Measurements from ENCODE around the gene FSTL4. TPM values are rescaled to one million over a fixed set of nuclear protein-coding genes. Genes with fewer than 3 reads are reported as not detected.

Gene FSTL4
- polyA plus RNA-seq, 1 of the 3 experiments (the other 2 are of a cell fraction) = not detected

DNA sequence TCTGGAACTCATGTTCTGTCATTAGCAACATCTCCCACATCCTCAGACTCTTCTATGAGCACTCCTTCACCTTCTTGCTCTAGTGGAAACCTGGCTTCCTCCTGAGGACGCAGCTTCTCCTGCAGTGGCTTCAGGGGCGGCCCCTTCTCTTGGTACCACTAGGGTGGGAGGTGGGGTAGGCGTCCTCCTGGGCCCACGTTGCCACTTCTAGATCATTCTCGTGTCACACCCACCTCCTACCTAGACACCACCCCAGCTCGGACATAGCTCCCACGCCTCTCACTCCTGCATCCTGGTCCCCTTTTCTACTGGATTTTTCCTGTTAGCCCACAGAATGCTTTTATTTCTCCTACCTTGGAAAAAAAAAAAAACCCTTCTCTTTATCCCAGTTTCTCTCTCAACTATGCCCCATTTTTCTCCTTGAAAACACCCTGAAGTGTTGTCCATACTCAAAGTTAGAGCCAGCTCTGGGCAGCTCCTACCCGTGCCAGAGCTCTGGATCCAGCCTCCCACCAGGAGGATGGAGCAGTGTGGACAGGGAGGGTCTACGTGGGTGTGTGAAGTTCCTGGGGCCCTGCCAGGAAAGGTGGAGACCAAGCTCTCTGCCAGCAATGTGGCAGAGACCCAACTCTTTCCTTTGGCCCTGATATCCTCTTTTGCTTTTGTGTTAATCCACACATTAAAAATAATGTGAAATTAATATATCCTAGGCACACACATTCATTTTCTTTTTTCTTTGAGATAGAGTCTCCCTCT lies 381.3 kb downstream of the FSTL4 start:
- H3K36me3 ChIP-seq (replicated peaks in 1 of 2; ENCODE audit: control insufficient read depth in 1 of 2, insufficient read depth in 2 of 2, low read length in 1 of 2) = no peaks in the 10 kb centered on the region
- H3K4me3 ChIP-seq (ENCODE audit: low read depth in 2 of 2, low read length in 1 of 2) = no peak overlapping the region
- H3K27me3 ChIP-seq (ENCODE audit: insufficient read depth) = no peaks in the 10 kb centered on the region
- H3K4me2 ChIP-seq = no peak overlapping the region
- ChIA-PET CTCF (interaction anchor here (0.7 to 1.6 kb wide), 4 partner anchors 18 to 120 kb away, joined by 3 read pairs; no protein-coding TSS in a partner anchor), POLR2A (no interaction called here)
- WGBS (ENCODE audit: low lambda C conversion rate) = 71% methylated on average over 9 of the region's 9 CpGs
- H2AFZ ChIP-seq (ENCODE audit: low read depth) = no peak overlapping the region
- no peaks in the 10 kb centered on the region for H4K20me1 ChIP-seq (ENCODE audit: insufficient read depth)
- no peak overlapping the region for H3K27ac ChIP-seq (ENCODE audit: low read depth in 2 of 2, low read length in 1 of 2)
- no peak overlapping the region for H3K9ac ChIP-seq
- peaks cover 0 to 3% of the 10 kb centered on the region in 2 experiments; a peak in 2 of 4 replicates for H3K4me1 ChIP-seq (ENCODE audit: control insufficient read depth in 1 of 2, insufficient read depth in 2 of 2, low read depth in 1 of 2, low read length in 1 of 2)
- no peaks in the 10 kb centered on the region for H3K79me2 ChIP-seq (ENCODE audit: insufficient read depth)
- no peaks in the 10 kb centered on the region for H3K9me2 ChIP-seq
- TF ChIP-seq ELF1 (IDR thresholded peaks at IDR 0.05) (no peak), RCOR1 (IDR thresholded peaks at IDR 0.05; ENCODE audit: low read length) (no peak), RFX5 (IDR thresholded peaks at IDR 0.05; ENCODE audit: low read length) (no peak), SIN3A (IDR thresholded peaks at IDR 0.05; ENCODE audit: borderline replicate concordance, low read depth, low read length) (no peak), TAF1 (IDR thresholded peaks at IDR 0.05; ENCODE audit: borderline replicate concordance, low read depth, low read length) (no peak), RXRA (IDR thresholded peaks at IDR 0.05; ENCODE audit: borderline replicate concordance, low read depth) (no peak)
- DNase-seq = no peak
- no peaks in the 10 kb centered on the region for H3K9me3 ChIP-seq
- no peaks in the 10 kb centered on the region for H3F3A ChIP-seq (replicated peaks; ENCODE audit: insufficient read depth)

DNA sequence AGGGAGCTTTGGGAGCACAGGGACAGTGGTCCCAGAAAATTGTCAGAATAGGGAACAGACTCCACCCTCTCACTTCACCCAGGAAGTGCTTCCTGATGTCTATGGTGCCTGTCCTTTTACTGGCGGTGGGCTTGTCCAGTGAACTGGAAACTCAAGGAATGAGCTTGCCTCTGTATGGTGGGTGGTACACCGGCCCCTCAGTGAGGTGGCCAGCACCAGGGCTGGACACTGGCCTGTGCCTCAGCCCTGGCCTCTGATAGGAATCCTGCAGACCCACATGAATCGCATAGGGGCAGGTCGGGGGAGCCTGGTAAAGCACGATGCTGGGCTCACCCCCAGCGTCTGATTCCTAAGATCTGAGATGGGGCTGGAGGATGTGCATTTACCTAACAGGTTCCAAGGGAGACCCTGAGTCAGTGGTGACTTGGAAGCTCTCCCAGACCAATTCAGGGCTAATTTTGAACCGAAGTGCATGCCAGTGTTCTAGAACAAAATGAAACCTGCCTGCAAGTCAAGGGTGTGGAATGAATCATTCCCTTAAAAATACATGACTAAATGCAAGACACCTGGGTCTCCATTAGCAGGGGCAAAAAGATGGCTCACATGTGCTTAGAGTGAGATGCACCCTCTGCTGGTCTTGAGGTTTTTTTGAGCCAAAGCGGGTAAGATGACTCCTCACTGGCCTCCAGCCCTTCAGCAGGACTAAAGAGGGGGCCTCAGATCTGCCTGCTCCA lies 382.2 kb downstream of the FSTL4 start:
- WGBS (ENCODE audit: low lambda C conversion rate) = 63% methylated on average over 6 of the region's 8 CpGs
- Histone ChIP-seq H3K27me3 (ENCODE audit: insufficient read depth) (no peaks in the 10 kb centered on the region), H3K4me1 (ENCODE audit: control insufficient read depth in 1 of 2, insufficient read depth in 2 of 2, low read depth in 1 of 2, low read length in 1 of 2) (peaks cover 0 to 3% of the 10 kb centered on the region in 2 experiments; a peak in 2 of 4 replicates), H3K9me2 (no peaks in the 10 kb centered on the region), H3K4me3 (ENCODE audit: low read depth in 2 of 2, low read length in 1 of 2) (no peak overlapping the region), H3K4me2 (no peak overlapping the region), H3K9me3 (no peaks in the 10 kb centered on the region), H4K20me1 (ENCODE audit: insufficient read depth) (no peaks in the 10 kb centered on the region), H3K27ac (ENCODE audit: low read depth in 2 of 2, low read length in 1 of 2) (no peak overlapping the region), H3F3A (replicated peaks; ENCODE audit: insufficient read depth) (no peaks in the 10 kb centered on the region), H2AFZ (ENCODE audit: low read depth) (no peak overlapping the region), H3K9ac (no peak overlapping the region), H3K36me3 (replicated peaks in 1 of 2; ENCODE audit: control insufficient read depth in 1 of 2, insufficient read depth in 2 of 2, low read length in 1 of 2) (no peaks in the 10 kb centered on the region), H3K79me2 (ENCODE audit: insufficient read depth) (no peaks in the 10 kb centered on the region)
- no peak for TF ChIP-seq TCF12 (IDR thresholded peaks at IDR 0.05)
- TF ChIP-seq, protein P1, sequence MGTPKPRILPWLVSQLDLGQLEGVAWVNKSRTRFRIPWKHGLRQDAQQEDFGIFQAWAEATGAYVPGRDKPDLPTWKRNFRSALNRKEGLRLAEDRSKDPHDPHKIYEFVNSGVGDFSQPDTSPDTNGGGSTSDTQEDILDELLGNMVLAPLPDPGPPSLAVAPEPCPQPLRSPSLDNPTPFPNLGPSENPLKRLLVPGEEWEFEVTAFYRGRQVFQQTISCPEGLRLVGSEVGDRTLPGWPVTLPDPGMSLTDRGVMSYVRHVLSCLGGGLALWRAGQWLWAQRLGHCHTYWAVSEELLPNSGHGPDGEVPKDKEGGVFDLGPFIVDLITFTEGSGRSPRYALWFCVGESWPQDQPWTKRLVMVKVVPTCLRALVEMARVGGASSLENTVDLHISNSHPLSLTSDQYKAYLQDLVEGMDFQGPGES (IDR thresholded peaks at IDR 0.05; ENCODE audit: low read depth, low read length) = no peak
- no peak for TF ChIP-seq GABPA (IDR thresholded peaks at IDR 0.05; ENCODE audit: low read depth)
- TF ChIP-seq, protein P2, sequence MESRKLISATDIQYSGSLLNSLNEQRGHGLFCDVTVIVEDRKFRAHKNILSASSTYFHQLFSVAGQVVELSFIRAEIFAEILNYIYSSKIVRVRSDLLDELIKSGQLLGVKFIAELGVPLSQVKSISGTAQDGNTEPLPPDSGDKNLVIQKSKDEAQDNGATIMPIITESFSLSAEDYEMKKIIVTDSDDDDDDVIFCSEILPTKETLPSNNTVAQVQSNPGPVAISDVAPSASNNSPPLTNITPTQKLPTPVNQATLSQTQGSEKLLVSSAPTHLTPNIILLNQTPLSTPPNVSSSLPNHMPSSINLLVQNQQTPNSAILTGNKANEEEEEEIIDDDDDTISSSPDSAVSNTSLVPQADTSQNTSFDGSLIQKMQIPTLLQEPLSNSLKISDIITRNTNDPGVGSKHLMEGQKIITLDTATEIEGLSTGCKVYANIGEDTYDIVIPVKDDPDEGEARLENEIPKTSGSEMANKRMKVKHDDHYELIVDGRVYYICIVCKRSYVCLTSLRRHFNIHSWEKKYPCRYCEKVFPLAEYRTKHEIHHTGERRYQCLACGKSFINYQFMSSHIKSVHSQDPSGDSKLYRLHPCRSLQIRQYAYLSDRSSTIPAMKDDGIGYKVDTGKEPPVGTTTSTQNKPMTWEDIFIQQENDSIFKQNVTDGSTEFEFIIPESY (IDR thresholded peaks at IDR 0.05; ENCODE audit: borderline replicate concordance, low read depth) = no peak
- TF ChIP-seq, protein P3, sequence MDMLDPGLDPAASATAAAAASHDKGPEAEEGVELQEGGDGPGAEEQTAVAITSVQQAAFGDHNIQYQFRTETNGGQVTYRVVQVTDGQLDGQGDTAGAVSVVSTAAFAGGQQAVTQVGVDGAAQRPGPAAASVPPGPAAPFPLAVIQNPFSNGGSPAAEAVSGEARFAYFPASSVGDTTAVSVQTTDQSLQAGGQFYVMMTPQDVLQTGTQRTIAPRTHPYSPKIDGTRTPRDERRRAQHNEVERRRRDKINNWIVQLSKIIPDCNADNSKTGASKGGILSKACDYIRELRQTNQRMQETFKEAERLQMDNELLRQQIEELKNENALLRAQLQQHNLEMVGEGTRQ (IDR thresholded peaks at IDR 0.05; ENCODE audit: borderline replicate concordance, low read depth, low read length) = no peak
- TF ChIP-seq CTCF (IDR thresholded peaks at IDR 0.05) = no peak
- TF ChIP-seq PBX3 (IDR thresholded peaks at IDR 0.05) = no peak
- ChIA-PET CTCF (interaction anchor here (0.7 to 1.4 kb wide), 5 partner anchors 11 to 119 kb away, joined by 3 to 6 read pairs (median 3); no protein-coding TSS in a partner anchor), POLR2A (no interaction called here)
- no peak for DNase-seq

Measured in SK-N-SH (cell line).